Astrocyte (in vitro differentiated cells and primary cell): ENCODE measurements around the gene SYCE3. TPM values are rescaled to one million over a fixed set of nuclear protein-coding genes. Genes with fewer than 3 reads are reported as not detected.
"Not testable (repeated sequence)": the region's sequence is repeated elsewhere in the genome, so short reads cannot be mapped to it uniquely, and the experiment has no call there.

Source experiments
- DNase-seq: peaks from one replicate; pipeline ENCODE4 v3.0.0-alpha.2; 2010; ENCODE audit warnings: low read depth
- FAIRE-seq: peaks from 2 replicates; lab custom pipeline; 2011; peaks lifted over from hg19 to GRCh38; lab: Jason Lieb, UNC
- H2AFZ ChIP-seq: 2 replicates; pipeline ENCODE4 v1.6.0; 2012; ENCODE audit warnings: low read depth, low read length, inconsistent platforms
- H3K27ac ChIP-seq: 2 replicates; pipeline ENCODE4 v1.5.1; 2011; ENCODE audit warnings: low read depth, low read length, inconsistent platforms
- H3K27me3 ChIP-seq: 2 replicates; pipeline ENCODE4 v1.6.0; 2011; ENCODE audit warnings: low read length, inconsistent platforms; ENCODE audit not compliant: insufficient read depth
- H3K36me3 ChIP-seq: 2 replicates; pipeline ENCODE4 v1.5.1; 2011; ENCODE audit warnings: low read length, inconsistent platforms; ENCODE audit not compliant: insufficient read depth
- H3K4me1 ChIP-seq: 2 replicates; pipeline ENCODE4 v1.5.1; 2011; ENCODE audit warnings: low read length, inconsistent platforms; ENCODE audit not compliant: insufficient read depth
- H3K4me2 ChIP-seq: 2 replicates; pipeline ENCODE4 v1.6.0; 2012; ENCODE audit warnings: low read length, inconsistent platforms
- H3K4me3 ChIP-seq: 2 replicates; pipeline ENCODE4 v1.5.1; 2011; ENCODE audit warnings: low read depth, mild to moderate bottlenecking, low read length, inconsistent platforms; ENCODE audit not compliant: insufficient read depth
- H3K79me2 ChIP-seq: 2 replicates; pipeline ENCODE4 v1.6.0; 2012; ENCODE audit warnings: mild to moderate bottlenecking, low read length, inconsistent platforms; ENCODE audit not compliant: insufficient read depth
- H3K9ac ChIP-seq: 2 replicates; pipeline ENCODE4 v1.6.0; 2012; ENCODE audit warnings: mild to moderate bottlenecking, low read length, inconsistent platforms
- H3K9me3 ChIP-seq: 2 replicates; pipeline ENCODE4 v1.5.1; 2012; ENCODE audit warnings: low read depth, mild to moderate bottlenecking, low read length, inconsistent platforms; ENCODE audit not compliant: insufficient read depth
- H4K20me1 ChIP-seq: 2 replicates; pipeline ENCODE4 v1.6.0; 2012; ENCODE audit warnings: low read length, inconsistent platforms; ENCODE audit not compliant: insufficient read depth
- H3K27ac Mint-ChIP-seq: one replicate; pipeline ENCODE4 v1.8.0; 2021; ENCODE audit warnings: mild to moderate bottlenecking, mixed read lengths; ENCODE audit not compliant: unreplicated experiment
- H3K27me3 Mint-ChIP-seq: one replicate; pipeline ENCODE4 v1.8.0; 2021; ENCODE audit warnings: low read depth, mixed read lengths; ENCODE audit not compliant: unreplicated experiment
- H3K36me3 Mint-ChIP-seq: one replicate; pipeline ENCODE4 v1.8.0; 2021; ENCODE audit warnings: low read depth, mixed read lengths; ENCODE audit not compliant: unreplicated experiment
- H3K4me1 Mint-ChIP-seq: one replicate; pipeline ENCODE4 v1.8.0; 2021; ENCODE audit warnings: low read depth, mixed read lengths; ENCODE audit not compliant: unreplicated experiment
- H3K4me3 Mint-ChIP-seq: one replicate; pipeline ENCODE4 v1.8.0; 2021; ENCODE audit warnings: mild to moderate bottlenecking, moderate library complexity, mixed read lengths; ENCODE audit not compliant: unreplicated experiment
- H3K9me3 Mint-ChIP-seq: one replicate; pipeline ENCODE4 v1.8.0; 2021; ENCODE audit warnings: mild to moderate bottlenecking, mixed read lengths; ENCODE audit not compliant: unreplicated experiment
- CTCF ChIP-seq: IDR thresholded peaks from 2 replicates; pipeline ENCODE4 v1.5.1; 2011; ENCODE audit warnings: low read depth, mild to moderate bottlenecking, inconsistent platforms, low read length, moderate library complexity; ENCODE audit not compliant: insufficient read depth
- EZH2 ChIP-seq: IDR thresholded peaks from 2 replicates; pipeline ENCODE4 v1.6.1; 2012; ENCODE audit warnings: mild to moderate bottlenecking, low read length, inconsistent platforms; ENCODE audit not compliant: insufficient read depth
- total RNA-seq: library from RNA; stranded (reverse); gene quantifications from 2 replicates; pipeline ENCODE4 v1.2.1, GENCODE V29; 2021

Gene SYCE3
- total RNA-seq, 1 donor from 2014 or later: not detected

GRCh38 chr22:50520826-50521453 is 41.8 kb downstream of the SYCE3 start:
- Histone ChIP-seq H3K4me1 (peaks cover 13% of the 10 kb centered on the region), H2AFZ (no peak overlapping the region), H3K4me3 (no peak overlapping the region), H4K20me1 (peaks cover 38% of the 10 kb centered on the region), H3K36me3 (no peaks in the 10 kb centered on the region), H3K79me2 (peaks cover 40% of the 10 kb centered on the region), H3K27ac (no peak overlapping the region), H3K9me3 (no peaks in the 10 kb centered on the region), H3K9ac (no peak overlapping the region), H3K27me3 (no peaks in the 10 kb centered on the region), H3K4me2 (no peak overlapping the region)
- no peak for DNase-seq
- Mint-ChIP-seq H3K27ac (no peak overlapping the region), H3K9me3 (no peaks in the 10 kb centered on the region), H3K36me3 (peaks cover 6% of the 10 kb centered on the region), H3K4me1 (peaks cover 4% of the 10 kb centered on the region), H3K4me3 (no peak overlapping the region), H3K27me3 (no peaks in the 10 kb centered on the region)
- FAIRE-seq: no peak
- TF ChIP-seq CTCF (no peak), EZH2 (no peak)

- H3K4me3 ChIP-seq, H3K9me3 ChIP-seq, H3K27me3 ChIP-seq, H3K4me2 ChIP-seq, H3K27ac Mint-ChIP-seq, H3K27ac ChIP-seq, H3K4me1 Mint-ChIP-seq, DNase-seq, H3K36me3 ChIP-seq, H3K4me3 Mint-ChIP-seq, H3K9me3 Mint-ChIP-seq, FAIRE-seq, H2AFZ ChIP-seq, H3K36me3 Mint-ChIP-seq, H3K27me3 Mint-ChIP-seq, H3K9ac ChIP-seq: not testable (repeated sequence)
- peaks cover 39% of the 10 kb centered on the region for H4K20me1 ChIP-seq
- peaks cover 13% of the 10 kb centered on the region for H3K4me1 ChIP-seq
- H3K79me2 ChIP-seq: peaks cover 44% of the 10 kb centered on the region
Measured at GRCh38 chr22:50520184-50520583, 42.5 kb downstream of the SYCE3 start.

GRCh38 chr22:50519151-50519550 is 43.6 kb downstream of the SYCE3 start:
- no peak overlapping the region for H3K4me3 Mint-ChIP-seq
- Histone ChIP-seq H3K4me1 (peaks cover 4% of the 10 kb centered on the region), H3K4me2 (no peak overlapping the region), H3K9ac (no peak overlapping the region), H3K9me3 (no peaks in the 10 kb centered on the region), H3K36me3 (no peaks in the 10 kb centered on the region), H4K20me1 (peaks cover 42% of the 10 kb centered on the region), H3K27ac (no peak overlapping the region), H3K27me3 (no peaks in the 10 kb centered on the region), H3K79me2 (peaks cover 44% of the 10 kb centered on the region), H2AFZ (no peak overlapping the region), H3K4me3 (no peak overlapping the region)
- TF ChIP-seq CTCF (no peak), EZH2 (no peak)
- H3K36me3 Mint-ChIP-seq: peaks cover 11% of the 10 kb centered on the region
- no peaks in the 10 kb centered on the region for H3K27me3 Mint-ChIP-seq
- H3K9me3 Mint-ChIP-seq: no peaks in the 10 kb centered on the region
- no peaks in the 10 kb centered on the region for H3K4me1 Mint-ChIP-seq
- no peak for DNase-seq
- FAIRE-seq: no peak
- H3K27ac Mint-ChIP-seq: no peak overlapping the region
